Measurements from ENCODE around the gene SNX5.
"Not testable (repeated sequence)": the region's sequence is repeated elsewhere in the genome, so short reads cannot be mapped to it uniquely, and the experiment has no call there.

The SNX5 gene

GRCh38 chr20:17960400-17960885 lies 8.2 kb downstream of the SNX5 start:
- DNase-seq (ENCODE audit: low read depth in 3 of 3): not testable (repeated sequence)

DNA sequence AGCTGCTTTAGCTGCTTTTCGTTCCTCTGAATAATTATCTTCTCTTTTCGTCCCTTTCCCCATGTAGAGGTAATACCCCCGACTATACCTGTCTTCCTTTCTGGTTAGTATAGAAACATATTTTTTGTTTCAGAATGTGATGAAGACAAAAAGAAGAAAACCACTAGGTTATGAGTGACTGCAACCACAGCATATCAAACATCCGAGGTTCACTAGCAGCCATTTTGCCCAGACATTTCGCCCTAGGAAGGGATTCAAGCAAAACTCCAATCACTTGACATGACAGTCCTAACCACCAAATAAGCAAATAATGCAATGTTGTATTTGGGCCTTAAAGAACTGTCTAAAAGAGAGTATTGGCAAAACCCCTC lies 9.4 kb downstream of the SNX5 start:
- no peak for DNase-seq (ENCODE audit: low read depth in 3 of 3)

GRCh38 chr20:17958373-17959256 lies 10.0 kb downstream of the SNX5 start:
- no peak for DNase-seq (ENCODE audit: low read depth in 3 of 3)

DNA sequence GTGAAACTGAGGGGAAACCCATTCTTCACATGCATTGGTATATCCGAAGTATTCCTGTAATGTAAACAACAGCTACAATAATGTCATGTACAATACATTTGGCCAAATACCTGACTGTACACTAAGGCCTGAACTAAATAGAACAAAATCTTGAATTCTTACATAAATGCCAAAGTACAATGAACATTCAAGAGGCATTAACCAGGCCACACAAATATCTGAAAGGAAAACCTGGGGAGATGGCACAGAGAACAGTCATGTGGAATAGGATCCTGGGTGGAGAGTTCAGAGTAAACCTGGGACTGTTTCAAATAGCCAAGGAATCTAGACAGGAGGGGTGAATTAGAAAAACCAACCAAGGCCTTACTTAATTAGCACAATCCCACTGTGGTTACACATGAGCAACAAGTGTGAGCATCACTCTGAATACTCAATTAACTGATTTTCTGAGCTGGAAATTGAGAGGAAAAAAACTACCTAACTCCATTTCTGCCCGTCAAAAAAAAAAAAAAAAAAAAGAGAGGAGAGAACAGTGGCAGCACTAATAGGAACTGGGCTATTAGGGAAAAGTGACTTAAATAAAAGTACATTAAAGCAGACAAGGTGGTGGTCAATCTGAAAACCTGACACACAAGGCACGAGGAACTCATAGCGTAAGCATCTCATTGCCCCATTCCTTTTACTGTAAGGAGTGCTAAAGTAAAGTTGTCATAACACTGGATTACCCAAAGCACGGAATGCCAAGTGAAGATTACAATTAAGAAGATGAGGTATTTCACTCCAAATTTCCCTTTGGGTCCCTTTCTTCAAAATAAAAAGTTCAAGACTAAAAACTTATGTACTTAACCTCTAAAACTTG lies 10.9 kb downstream of the SNX5 start:
- no peak for DNase-seq (ENCODE audit: low read depth in 3 of 3)

DNA sequence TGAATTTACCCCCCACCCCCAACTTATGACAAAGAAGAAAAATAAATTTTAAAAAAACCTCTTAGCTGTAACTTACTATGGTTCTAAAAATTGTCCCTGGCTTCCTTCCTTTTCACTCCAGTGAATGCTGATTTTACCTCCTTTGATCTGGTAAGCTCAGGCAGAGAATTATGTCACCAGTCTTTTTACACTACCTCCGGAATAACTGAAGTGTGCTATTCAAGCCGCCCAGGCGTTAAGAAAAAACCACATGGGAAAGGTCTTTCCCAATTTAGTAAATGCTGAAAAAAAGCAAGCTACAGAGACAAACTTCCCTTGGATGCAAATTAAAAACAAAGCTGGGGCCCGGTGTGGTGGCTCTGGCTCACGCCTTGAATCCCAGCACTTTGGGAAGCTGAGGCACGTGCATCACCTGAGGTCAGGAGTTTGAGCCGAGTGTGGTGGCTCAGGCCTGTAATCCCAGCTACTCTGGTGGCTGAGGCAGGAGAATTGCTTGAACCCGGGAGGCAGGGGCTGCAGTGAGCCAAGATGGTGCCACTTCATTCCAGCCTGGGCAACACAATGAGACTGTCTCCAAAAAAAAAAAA lies 12.4 kb downstream of the SNX5 start:
- no peak for DNase-seq (ENCODE audit: low read depth in 3 of 3)

DNA sequence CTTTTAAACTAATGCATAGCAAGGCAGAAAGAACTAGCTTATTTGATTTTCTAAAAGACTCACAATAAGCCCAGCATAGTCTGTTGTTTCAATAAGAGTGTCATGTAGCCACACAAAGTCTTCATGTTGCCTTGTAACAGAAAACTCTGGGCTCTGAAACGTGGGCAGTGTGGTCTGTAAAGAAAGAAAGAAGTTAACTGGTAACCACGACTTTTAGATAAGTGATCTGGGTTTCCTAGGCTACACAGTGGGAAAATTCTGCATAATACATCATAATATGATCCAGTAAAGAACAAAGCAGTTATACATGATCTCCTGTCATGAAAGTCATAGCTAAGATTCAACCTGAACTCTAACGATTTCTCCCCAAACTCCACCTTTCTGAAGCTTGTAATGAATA lies 13.3 kb downstream of the SNX5 start:
- no peak for DNase-seq (ENCODE audit: low read depth in 3 of 3)

DNA sequence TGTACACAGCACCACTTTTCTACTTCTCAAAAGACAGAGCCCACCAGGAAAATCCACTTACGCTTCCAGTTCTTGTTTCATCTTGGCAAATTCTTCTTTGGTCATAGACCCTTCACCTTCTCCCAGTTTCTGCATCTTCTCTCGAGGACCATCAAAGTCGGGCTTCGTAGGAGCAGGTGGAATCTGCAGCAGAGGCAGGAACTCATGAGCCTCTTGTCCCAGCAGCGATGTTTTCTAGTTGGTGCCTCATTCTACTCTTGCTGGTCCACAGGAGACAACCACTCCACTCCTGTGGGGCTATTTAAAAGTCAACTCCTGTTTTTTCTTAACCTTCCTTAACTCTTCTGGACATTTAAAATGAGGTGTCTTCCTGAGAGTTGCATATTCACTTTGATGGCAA lies 14.7 kb downstream of the SNX5 start:
- no peak for DNase-seq (ENCODE audit: low read depth in 3 of 3)

- DNase-seq (ENCODE audit: low read depth in 3 of 3): no peak
These were observed 15.6 kb downstream of the SNX5 start for GRCh38 chr20:17952692-17953684.

- DNase-seq (ENCODE audit: low read depth in 3 of 3): no peak
These were observed 17.3 kb downstream of the SNX5 start for GRCh38 chr20:17951323-17951722.

GRCh38 chr20:17950670-17951069 lies 17.9 kb downstream of the SNX5 start:
- no peak for DNase-seq (ENCODE audit: low read depth in 3 of 3)

- no peak for DNase-seq (ENCODE audit: low read depth in 3 of 3)
These were observed 18.7 kb downstream of the SNX5 start for GRCh38 chr20:17949899-17950298.

- no peak for DNase-seq (ENCODE audit: low read depth in 3 of 3)
These were observed 20.2 kb downstream of the SNX5 start for GRCh38 chr20:17948442-17948841.

GRCh38 chr20:17947474-17947815 lies 21.1 kb downstream of the SNX5 start:
- no peak for DNase-seq (ENCODE audit: low read depth in 3 of 3)

DNA sequence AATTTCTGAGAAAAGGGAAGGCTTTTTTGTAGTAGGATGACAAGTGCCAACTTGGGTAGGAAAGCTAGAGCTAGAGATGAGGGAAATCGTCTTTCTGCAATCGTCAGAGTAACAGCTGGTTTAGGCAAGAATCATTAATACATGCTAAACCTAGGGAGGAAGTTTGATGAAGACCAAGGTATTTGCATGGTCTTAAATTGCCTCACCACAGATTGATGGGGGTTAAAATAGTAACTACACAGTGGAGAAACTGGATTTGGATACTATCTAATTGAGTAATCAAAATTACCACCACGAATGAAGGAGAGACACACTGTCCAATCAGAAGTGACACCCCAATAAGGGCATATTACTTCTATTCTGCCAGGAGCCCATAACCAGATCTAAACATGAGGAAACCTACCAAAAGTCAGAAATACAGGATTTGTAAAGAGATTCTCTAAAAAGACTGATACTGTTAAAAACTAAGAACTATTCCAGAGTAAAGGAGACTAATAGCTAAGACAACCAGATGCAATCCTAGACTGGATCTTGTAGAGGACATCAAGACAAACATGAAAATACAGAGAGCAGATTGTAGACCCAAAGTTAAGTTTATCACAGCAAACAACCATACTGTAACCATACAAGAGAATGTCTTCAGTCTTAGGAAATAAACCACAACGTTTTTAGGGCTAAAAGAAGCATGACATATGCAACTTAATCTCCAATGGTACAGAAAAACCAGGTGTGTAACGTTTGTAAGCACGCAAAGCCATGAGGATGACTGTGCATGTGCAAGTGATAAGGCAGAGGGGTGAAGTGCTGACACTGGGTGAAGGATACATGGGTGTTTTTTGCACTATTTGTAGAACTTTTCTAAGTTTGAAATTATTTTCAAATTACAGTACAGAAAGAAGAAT lies 21.8 kb downstream of the SNX5 start:
- DNase-seq (ENCODE audit: low read depth in 3 of 3): no peak

- DNase-seq (ENCODE audit: low read depth in 3 of 3): no peak
These were observed 22.6 kb downstream of the SNX5 start for GRCh38 chr20:17946040-17946439.

GRCh38 chr20:17944854-17945474 lies 23.6 kb downstream of the SNX5 start:
- DNase-seq (ENCODE audit: low read depth in 3 of 3): no peak

- DNase-seq (ENCODE audit: low read depth in 3 of 3): no peak
These were observed 25.3 kb downstream of the SNX5 start for GRCh38 chr20:17943343-17943742.

DNA sequence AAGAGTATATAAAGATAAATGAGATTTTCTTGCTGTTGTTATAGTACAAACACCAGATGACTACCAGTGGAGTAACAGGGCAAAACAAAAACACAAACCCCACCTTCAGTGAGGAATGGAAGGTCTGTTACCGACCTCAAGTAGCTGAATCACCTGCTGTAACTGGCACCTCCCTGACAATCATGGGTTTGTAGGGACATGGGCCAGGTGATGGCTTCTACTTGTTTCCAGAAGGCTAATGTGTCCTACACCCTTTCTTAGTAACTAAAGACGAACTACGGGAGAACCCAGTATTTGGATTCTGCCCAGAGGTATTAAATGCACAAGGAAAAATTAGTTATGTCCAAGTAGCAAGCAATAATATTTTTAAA lies 26.8 kb downstream of the SNX5 start:
- no peak for DNase-seq (ENCODE audit: low read depth in 3 of 3)

- DNase-seq (ENCODE audit: low read depth in 3 of 3): no peak
These were observed 27.3 kb downstream of the SNX5 start for GRCh38 chr20:17941087-17941825.

All from stimulated activated CD4-positive, alpha-beta T cell treated with anti-CD3 and anti-CD28 coated beads, TNF-alpha, amount 100 ng/mL, for 24 hours (primary cell).